Peyer's patch (tissue), 4 donors: Measurements from ENCODE around the gene TMEM135. TPM values are rescaled to one million over a fixed set of nuclear protein-coding genes. Genes with fewer than 3 reads are reported as not detected.

Experiments
- DNase-seq, 3 donors: peaks; one replicate each; pipeline ENCODE4 v3.0.0-alpha.2; 2017 to 2019
- H3K27ac ChIP-seq, 4 donors: fragments of 200-600 bp; sonication (generic); one replicate each; pipeline ENCODE4 v1.5.1; 2016 to 2019
- H3K27me3 ChIP-seq, 2 donors: fragments of 200-600 bp; sonication (generic); one replicate each; pipeline ENCODE4 v1.5.1; 2019
- H3K36me3 ChIP-seq, 3 donors: fragments of 200-600 bp; sonication (generic); one replicate each; pipeline ENCODE4 v1.5.1; 2016 to 2019
- H3K4me1 ChIP-seq, 4 donors: fragments of 200-600 bp; sonication (generic); one replicate each; pipeline ENCODE4 v1.5.1; 2016 to 2019
- H3K4me3 ChIP-seq, 4 donors: fragments of 200-600 bp; sonication (generic); 1 replicate in 3 of 4; 2 replicates in 1 of 4; pipeline ENCODE4 v1.5.1; 2016 to 2019; ENCODE audit warnings: mild to moderate bottlenecking in 1 of 4
- H3K9me3 ChIP-seq, 4 donors: fragments of 200-600 bp; sonication (generic); one replicate each; pipeline ENCODE4 v1.5.1; 2016 to 2019; ENCODE audit warnings: mild to moderate bottlenecking in 1 of 4
- CTCF ChIP-seq, 6 experiments: fragments of 450-650 bp in 4 of 6; fragments of 200-600 bp in 2 of 6; sonication (generic) in 1 of 6; IDR thresholded peaks; one replicate each; pipeline ENCODE4 v1.5.1; 2017 to 2019; ENCODE audit warnings: antibody characterized with exemption in 6 of 6, mild to moderate bottlenecking in 3 of 6, moderate library complexity in 1 of 6
- POLR2A ChIP-seq, 2 donors: fragments of 450-650 bp; IDR thresholded peaks; one replicate each; pipeline ENCODE4 v1.5.1; 2017; ENCODE audit warnings: antibody characterized with exemption in 2 of 2, mild to moderate bottlenecking in 2 of 2, moderate library complexity in 2 of 2
- total RNA-seq, 4 donors: library from RNA; depleted of rRNA; stranded (reverse); fragments of >200 nt; gene quantifications; one replicate each; pipeline ENCODE4 v1.1.0, GENCODE V29; 2016

Gene TMEM135
- total RNA-seq, 4 donors from 2014 or later = 23.1 to 58.2 (median 40.1) TPM

DNA sequence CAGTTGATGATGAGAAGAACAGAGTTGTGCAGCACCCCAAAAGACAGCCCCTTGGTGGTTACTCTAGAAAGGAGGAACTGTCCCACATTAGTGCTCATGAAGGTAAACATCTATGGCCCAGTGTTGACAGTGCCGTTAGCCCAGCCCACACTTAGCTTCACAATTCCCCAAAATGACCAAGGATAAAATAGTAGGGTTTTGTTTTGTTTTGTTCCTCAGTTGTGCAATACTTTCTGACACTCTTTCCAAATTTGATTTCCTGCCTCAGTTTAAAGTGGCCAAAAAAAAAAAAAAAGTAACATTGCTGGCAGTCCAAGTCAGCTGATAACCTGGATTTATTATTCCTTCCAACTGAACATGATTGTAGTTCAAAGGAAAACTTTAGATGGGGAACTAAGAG is 269.4 kb downstream of the TMEM135 start:
- TF ChIP-seq CTCF (IDR thresholded peaks at IDR 0.05) (no peak), POLR2A (IDR thresholded peaks at IDR 0.05) (no peak)
- H3K36me3 ChIP-seq = no peaks in the 10 kb centered on the region
- H3K4me1 ChIP-seq = no peaks in the 10 kb centered on the region
- no peak for DNase-seq
- H3K27me3 ChIP-seq = no peaks in the 10 kb centered on the region
- H3K27ac ChIP-seq = no peak overlapping the region
- no peaks in the 10 kb centered on the region for H3K9me3 ChIP-seq
- H3K4me3 ChIP-seq = no peak overlapping the region

DNA sequence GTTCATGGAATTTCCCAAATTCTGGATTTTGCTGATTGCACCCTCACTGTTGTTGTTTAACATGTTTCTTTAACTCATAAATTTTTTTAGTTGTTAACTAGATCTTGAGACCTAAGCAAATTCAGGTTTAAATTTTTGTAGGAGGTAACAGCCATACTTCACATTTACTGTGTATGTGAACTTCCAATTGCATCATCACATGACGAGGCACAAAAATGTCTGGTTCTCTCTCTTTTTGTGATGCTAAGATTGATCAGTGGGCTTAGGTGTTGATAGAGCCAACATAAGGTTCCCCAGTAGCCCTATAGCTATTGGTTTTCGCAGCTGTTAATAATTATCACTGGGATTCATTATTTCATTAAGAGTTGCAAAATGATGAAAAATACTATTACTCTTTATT is 277.5 kb downstream of the TMEM135 start:
- Histone ChIP-seq H3K9me3 (no peaks in the 10 kb centered on the region), H3K27ac (no peak overlapping the region), H3K27me3 (no peaks in the 10 kb centered on the region), H3K4me3 (no peak overlapping the region), H3K4me1 (no peaks in the 10 kb centered on the region), H3K36me3 (peaks cover 0 to 18% (median 4%) of the 10 kb centered on the region in 3 donors)
- DNase-seq = no peak
- TF ChIP-seq POLR2A (IDR thresholded peaks at IDR 0.05) = no peak
- TF ChIP-seq CTCF (IDR thresholded peaks at IDR 0.05) = no peak

DNA sequence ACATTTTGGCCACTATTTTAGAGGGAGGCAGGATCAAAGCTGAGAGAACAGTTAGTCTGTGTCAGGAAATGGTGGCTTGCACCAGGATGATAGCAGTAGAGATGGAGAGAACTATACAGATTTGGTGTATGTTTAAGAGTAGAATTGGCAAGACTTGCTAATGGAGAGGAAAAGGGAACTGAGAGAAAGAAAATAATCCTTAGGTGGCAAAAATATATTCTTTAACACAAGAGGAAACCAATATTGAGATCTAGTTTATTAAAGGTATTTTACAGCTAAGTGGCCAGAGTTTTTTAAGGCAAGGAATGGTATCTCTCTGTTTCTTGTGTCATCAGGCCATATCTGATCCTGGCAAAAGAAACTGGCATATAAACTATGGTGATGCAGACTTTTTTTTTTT is 278.8 kb downstream of the TMEM135 start:
- no peak for TF ChIP-seq CTCF (IDR thresholded peaks at IDR 0.05)
- TF ChIP-seq POLR2A (IDR thresholded peaks at IDR 0.05) = no peak
- Histone ChIP-seq H3K27me3 (no peaks in the 10 kb centered on the region), H3K4me3 (no peak overlapping the region), H3K36me3 (peaks cover 0 to 26% (median 4%) of the 10 kb centered on the region in 3 donors), H3K27ac (no peak overlapping the region), H3K4me1 (no peaks in the 10 kb centered on the region), H3K9me3 (no peaks in the 10 kb centered on the region)
- DNase-seq = no peak

GRCh38 chr11:87317441-87317840 is 279.7 kb downstream of the TMEM135 start:
- no peaks in the 10 kb centered on the region for H3K9me3 ChIP-seq
- H3K4me1 ChIP-seq = no peaks in the 10 kb centered on the region
- no peak overlapping the region for H3K27ac ChIP-seq
- H3K4me3 ChIP-seq = no peak overlapping the region
- no peaks in the 10 kb centered on the region for H3K27me3 ChIP-seq
- no peak for DNase-seq
- peaks cover 0 to 36% (median 4%) of the 10 kb centered on the region in 3 donors for H3K36me3 ChIP-seq
- TF ChIP-seq POLR2A (IDR thresholded peaks at IDR 0.05) = no peak

DNA sequence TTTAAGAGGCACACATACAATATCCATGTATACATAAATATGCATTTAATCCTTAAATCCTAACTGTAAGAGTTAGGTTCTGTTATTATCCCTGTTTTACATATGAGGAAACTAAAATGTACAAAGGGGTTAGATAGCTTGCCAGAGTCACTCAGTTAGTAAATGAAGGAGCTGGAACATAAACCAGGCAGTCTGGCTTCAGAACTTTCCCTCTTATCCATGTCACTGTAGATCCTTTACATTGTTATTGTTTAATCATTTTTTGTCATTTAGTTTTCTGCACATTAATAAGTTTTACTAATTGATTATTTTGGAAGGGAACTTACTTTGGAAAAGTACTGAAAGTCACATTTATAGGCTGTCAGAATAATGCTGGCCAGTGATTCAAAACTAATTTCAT is 282.4 kb downstream of the TMEM135 start:
- Histone ChIP-seq H3K9me3 (no peaks in the 10 kb centered on the region), H3K36me3 (peaks cover 0 to 38% (median 0%) of the 10 kb centered on the region in 3 donors), H3K4me1 (no peaks in the 10 kb centered on the region), H3K4me3 (no peak overlapping the region), H3K27ac (no peak overlapping the region), H3K27me3 (no peaks in the 10 kb centered on the region)
- TF ChIP-seq CTCF (IDR thresholded peaks at IDR 0.05) (no peak), POLR2A (IDR thresholded peaks at IDR 0.05) (no peak)
- DNase-seq = no peak

GRCh38 chr11:87322568-87322967 is 284.8 kb downstream of the TMEM135 start:
- H3K36me3 ChIP-seq = peaks cover 0 to 38% (median 0%) of the 10 kb centered on the region in 3 donors
- no peaks in the 10 kb centered on the region for H3K9me3 ChIP-seq
- no peak for DNase-seq
- TF ChIP-seq POLR2A (IDR thresholded peaks at IDR 0.05) (no peak), CTCF (IDR thresholded peaks at IDR 0.05) (no peak)
- no peaks in the 10 kb centered on the region for H3K4me1 ChIP-seq
- no peak overlapping the region for H3K27ac ChIP-seq
- H3K27me3 ChIP-seq = no peaks in the 10 kb centered on the region
- no peak overlapping the region for H3K4me3 ChIP-seq
